ENCODE measurements around the gene CAND1.
"Not testable (repeated sequence)": the region's sequence is repeated elsewhere in the genome, so short reads cannot be mapped to it uniquely, and the experiment has no call there.

CAND1 gene

DNA sequence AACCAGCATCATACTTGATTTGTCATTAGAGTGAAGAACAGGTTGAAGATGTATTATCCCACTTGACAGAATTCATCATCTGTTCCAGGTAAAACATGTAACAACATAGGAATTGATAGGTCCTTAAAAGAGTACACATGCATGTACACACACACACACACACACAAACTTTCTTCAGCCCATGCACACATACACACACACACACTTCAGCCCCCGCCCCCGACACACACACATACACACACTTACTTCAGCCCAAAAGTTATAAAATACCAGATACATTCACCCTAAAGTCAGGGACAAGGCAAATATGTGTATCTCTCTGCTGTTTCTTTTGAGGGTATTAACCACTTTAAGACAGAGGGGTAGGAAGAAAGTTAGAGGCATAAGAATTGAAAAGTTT, 15.4 kb downstream of the CAND1 start:
- DNase-seq = no peak

DNA sequence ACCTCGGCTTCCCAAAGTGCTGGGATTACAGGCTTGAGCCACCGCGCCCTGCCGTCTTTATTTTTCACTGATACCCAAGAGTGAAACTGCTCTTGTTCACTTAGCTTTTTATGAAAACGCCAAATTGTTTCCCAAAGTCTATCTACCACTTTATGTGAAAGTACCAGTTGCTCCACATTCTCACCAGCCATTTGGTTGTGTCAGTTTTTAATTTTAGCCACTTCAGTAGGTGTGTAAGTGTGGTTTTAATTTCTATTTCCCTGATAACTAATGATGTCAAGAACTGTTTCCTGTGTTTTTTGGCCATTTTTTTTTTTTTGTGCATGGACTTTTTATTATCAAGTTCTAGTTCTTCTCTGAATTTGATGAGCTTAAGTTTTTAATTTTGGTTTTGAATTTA, 17.1 kb downstream of the CAND1 start:
- no peak for DNase-seq

DNA sequence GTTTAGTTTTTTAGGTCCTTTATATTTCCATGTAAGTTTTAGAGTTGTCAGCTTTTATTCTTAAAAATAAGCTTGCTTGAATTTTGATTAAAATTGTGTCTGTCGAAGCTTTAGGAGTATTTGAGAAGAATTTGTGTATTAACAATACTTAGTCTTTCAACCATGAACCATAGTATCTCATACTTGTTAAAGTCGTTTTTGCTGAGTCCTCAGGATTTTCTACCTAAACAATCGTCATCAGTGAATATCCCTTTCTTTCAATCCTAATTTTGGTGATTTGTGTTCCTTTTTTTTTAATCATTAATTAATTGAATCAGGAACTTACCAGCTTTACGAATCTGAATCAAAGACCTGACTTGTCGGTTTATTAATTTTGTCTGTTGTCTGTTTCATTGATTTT, 18.2 kb downstream of the CAND1 start:
- no peak for DNase-seq

DNA sequence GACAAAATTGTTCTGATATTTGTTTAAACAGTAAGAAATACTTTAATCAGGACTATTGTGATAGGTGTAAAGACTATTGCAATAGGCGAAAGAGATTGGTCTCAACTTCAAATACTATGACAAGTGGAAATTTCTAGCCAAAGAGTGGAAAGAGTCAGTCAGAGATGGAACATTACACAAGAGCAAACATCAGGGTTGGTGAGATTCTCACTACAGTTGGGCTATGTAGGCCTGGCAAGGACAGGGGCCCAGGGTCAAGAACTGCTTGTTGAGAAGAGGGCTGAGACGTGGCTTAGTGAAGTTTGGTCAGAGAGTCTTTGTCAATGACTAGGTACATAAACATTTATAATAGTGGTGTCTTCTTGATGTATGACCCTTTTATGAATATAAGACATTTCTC, 19.4 kb downstream of the CAND1 start:
- no peak for DNase-seq

DNA sequence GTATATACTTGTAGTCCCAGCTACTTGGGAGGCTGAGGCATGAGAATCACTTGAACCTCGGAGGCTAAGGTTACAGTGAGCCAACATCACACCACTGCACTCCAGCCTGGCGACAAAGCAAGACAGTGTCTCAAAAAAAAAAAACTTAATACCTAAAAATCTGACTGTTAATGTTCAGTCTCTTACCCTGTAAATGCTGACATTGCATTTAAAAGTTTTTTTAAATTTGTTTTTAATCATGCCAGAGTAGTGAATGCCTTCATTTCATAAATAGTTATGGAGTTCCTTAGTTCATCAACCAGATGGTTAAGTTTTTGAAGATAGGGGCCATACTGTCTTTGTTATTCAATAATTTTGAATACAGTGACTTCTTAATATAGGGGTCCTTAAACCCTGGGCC, 21.2 kb downstream of the CAND1 start:
- DNase-seq = no peak

DNA sequence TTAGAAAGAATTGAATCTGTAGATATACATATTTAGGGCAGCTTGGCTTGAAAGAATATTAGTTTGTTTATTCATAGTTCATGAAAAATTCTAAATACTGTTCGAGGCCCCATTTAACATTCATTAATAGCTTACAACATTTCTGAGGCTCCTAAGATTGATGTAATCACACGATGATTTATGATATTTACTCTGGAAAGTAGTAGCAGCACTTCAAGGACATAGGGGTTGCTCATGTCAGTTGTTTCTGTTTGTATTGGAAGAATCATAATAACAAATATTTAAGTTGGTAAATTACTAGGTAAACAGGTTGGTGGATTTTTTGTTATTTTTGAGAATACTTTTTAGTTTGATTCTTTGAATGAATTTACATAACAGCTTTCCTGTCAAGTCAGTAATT, 30.4 kb downstream of the CAND1 start:
- DNase-seq = no peak

DNA sequence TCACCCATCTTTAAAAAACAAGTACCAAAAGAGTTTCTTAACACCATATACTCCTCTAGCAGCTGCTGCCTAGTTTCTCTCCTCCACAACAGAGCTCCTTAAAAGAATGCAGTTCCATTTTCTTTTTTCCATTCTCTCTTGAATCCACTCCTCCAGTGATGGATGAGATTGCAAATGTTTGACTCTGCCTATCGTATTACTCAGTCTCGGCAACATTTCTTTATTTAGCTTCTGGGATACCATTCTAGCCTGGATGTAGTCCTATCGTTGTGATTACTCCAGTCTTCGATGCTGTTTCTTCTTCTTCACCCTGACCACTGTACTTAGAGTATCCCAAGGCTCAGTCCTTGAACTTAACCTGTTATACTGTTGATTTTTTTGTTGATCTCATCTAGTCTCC, 30.8 kb downstream of the CAND1 start:
- DNase-seq = no peak

DNA sequence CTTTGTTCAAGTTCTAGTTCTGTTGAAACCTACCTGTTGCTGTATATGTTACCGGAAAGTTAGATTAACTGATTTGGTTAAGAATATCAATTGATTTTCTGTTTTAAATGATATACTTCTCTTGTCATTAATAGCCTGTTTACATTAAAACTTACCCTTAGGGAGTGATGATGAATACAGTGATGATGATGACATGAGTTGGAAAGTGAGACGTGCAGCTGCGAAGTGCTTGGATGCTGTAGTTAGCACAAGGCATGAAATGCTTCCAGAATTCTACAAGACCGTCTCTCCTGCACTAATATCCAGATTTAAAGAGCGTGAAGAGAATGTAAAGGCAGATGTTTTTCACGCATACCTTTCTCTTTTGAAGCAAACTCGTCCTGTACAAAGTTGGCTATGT, 33.0 kb downstream of the CAND1 start:
- DNase-seq = no peak

DNA sequence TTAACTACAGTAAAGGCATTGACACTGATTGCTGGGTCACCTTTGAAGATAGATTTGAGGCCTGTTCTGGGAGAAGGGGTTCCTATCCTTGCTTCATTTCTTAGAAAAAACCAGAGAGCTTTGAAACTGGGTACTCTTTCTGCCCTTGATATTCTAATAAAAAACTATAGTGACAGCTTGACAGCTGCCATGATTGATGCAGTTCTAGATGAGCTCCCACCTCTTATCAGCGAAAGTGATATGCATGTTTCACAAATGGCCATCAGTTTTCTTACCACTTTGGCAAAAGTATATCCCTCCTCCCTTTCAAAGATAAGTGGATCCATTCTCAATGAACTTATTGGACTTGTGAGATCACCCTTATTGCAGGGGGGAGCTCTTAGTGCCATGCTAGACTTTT, 36.4 kb downstream of the CAND1 start:
- DNase-seq = no peak

DNA sequence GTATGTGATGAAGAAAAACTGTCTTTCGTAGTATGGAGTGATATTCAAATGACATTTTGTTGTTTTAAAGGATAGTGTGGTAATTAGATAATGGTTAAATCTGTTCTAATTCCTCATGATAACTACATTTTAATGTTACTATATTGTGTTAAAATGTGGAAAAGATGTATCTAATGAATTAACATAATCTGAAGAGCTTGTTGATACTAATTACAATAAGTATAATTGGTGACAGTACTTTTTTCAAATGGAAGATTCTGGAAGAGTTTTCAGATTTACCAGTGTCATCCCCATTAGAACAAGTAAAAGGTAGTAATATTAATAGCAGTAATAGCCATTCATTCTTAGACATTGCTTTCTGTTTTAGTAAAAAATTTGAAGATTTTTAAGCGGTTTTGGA, 37.6 kb downstream of the CAND1 start:
- DNase-seq = no peak

DNA sequence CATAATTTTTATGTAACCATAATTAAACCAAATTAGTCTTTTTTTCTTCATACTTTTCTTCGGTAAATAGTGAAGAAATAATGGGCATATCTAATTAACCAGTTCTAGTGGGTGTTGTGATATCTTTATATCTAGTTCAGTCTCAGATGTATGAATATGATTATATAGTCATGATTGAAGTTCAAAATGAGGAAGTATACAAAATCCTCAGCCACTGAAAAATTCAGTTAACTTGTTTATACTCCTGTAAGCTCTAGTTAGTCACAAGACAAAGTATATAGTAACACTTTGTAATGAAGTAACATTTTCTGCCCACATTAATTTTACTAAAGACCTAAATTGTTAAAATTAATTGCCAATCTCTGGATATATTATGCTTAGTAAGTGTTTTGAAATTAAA, 46.5 kb downstream of the CAND1 start:
- DNase-seq = no peak

DNA sequence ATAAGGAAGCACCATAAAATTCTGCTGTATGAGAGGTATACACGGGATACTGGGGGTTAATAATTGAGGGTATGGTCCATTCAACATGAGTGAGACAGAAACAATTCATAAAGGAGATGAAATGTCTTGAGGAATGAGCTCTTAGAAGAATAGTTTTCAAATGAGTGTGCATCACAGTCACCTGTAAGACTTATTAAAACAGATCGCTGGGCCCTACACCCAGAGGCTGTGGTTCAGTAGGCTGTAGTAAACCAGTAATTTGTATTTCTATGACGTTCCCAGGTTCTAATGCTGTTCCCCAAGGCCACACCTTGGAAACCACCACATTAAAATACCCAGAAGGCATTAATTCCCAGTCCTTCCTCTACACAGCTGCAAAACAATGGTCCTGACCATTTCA, 49.6 kb downstream of the CAND1 start:
- DNase-seq = no peak

DNA sequence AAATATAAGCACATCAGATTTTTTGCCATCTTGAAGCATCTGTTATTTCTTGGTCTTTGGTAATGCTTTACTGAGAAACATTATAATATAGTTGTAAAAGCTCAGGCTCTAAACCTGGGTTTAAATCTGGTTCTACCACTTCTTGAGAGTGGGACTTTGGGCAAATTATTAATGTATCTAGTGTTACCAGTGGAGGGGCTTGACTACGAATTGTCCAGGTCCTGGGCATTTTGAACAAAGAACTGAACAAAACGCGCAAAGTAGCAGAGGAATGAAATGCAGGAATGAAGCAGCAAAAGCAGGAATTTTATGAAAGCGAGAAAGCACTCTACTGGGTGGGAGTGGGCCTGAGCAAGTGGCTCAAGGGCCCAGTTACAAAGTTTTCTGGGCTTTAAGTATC, 50.8 kb downstream of the CAND1 start:
- no peak for DNase-seq

DNA sequence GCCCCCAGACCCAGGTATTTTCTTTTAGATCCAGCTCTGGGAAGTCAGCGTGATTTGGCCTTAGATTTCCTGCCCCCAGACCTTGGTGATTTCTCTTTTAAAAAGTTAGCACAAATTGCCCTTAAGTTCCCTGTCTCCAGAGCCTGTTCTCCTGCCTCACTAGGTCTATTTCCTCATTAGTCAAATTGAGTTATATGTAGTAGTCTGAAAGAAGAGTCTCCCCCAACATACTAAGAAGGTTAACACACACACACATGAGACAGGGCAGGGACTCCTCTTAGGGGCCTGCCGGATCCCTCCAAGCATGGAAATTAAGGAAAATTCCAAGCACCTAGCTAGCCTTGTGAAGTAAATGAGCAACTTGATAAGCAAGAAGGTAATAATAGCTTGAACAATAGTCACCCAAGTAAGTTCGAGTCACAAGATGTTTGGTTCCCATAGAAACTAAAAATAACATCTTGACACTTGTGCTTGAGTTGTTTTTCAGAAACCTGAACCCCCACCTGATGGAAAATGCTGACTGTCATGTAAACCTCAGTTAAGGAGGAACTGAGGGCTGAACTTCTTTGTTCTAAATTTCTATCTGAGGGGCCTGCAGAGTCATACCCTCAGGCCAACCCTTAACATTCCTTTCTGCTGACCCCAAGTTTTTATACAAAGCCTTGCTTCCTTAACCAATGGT, 51.6 kb downstream of the CAND1 start:
- DNase-seq = no peak

DNA sequence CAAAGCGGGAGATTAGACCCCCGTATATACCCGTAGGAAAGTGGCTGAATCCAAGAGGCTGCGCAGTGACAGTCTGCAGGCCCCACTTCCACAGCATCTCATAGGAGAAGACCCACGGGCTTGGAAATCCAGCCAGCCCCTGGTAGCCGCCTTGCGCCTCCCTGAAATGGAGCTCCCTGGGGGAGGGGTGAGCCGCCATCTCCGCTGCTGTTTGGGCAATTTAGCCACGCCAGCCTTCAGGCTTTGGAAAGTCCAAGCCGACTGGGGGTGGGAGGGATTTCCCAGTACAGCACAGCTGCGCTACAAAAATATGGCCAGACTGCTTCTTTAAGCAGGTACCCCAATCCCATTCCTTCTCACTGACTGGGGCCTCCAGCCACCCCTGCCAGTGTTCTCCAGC, 53.4 kb downstream of the CAND1 start:
- no peak for DNase-seq

DNA sequence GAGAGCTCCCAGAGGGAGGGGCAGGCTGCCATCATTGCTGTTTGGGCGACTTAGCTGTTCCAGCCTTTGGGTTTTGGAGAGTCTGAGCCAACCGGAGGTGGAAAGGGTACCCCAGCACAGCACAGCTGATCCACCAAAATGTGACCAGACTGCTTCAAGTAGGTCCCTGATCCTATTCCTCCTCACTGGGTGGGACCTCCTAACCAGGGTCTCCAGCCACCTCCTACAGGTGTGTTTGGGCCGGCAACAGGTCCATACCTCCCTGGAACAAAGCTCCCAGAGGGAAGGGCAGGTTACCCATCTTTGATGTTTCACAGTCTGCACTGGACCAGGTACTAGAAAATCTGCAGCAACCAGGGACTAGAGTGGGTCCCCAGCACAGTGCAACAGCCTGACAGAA, 53.8 kb downstream of the CAND1 start:
- no peak for DNase-seq

DNA sequence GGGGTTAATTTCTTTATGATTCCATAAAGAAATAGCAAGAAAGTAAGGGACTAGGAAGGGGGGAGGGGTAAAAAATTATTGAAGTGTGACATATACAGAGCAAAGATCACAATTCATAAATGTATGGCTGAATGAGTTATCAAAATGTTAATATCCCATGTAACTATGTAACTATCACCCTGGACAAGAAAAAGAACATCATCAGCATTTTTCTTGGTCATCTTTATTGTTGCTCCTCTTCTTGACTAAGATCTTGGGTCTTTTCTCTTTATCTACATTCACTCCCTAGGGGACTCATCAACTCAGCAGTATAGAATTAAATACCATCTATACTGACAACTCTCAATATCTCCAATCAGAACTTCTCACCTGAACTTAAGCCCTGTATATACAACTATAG, 57.5 kb downstream of the CAND1 start:
- no peak for DNase-seq

DNA sequence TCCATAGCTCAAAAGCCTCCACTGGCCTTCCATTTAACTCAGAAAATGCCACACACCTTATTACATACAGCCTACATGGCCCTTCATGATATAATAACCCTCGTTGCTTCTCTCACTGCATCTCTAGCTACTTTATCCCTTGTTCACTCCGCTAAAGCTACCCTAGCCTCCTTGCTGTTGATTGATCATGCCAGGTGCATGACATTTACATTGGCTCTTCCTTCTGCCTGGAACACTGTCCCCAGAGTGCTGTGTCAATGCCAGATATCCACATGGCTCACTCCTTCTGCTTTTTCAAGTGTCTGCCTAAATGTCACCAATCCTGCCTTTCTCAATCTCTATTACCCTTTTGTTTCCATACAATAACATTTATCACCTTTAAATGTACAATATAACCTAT, 58.3 kb downstream of the CAND1 start:
- DNase-seq = no peak

DNA sequence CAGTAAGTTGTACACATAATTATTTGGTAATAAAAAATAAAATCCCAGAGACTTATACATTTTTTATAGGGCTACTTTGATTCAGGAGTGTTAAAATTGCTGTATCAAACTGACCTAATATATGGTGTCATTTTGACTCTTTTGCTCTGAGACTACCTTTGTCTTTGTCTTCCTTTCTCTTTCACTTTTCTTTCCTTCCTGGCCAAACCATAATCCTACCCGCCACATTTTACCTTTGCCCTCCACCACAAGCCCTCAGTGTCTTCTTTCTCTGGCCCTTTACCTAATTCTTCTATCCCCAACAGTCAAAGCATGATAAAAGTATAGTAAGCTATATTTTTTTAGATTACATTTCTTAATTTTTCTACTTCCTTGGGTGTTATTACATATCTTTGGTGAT, 62.0 kb downstream of the CAND1 start:
- DNase-seq = no peak

DNA sequence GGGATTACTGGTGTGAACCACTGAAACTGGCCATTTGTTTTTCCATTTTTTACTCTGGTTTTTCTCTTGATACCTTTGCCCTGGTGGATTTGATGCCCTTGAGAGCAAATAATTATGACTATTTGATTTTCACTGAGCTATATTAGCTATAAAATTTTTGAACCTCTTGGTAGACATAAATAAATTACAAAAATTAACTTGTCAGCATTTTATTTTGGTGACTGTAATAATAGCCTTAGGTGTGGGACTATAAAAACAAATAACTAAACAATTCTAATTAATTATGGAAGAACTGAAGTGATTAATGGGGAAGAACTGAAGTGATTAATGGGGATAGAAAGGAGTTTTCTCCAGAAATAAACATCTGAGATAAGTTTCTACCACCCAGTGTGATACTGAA, 62.7 kb downstream of the CAND1 start:
- no peak for DNase-seq

DNA sequence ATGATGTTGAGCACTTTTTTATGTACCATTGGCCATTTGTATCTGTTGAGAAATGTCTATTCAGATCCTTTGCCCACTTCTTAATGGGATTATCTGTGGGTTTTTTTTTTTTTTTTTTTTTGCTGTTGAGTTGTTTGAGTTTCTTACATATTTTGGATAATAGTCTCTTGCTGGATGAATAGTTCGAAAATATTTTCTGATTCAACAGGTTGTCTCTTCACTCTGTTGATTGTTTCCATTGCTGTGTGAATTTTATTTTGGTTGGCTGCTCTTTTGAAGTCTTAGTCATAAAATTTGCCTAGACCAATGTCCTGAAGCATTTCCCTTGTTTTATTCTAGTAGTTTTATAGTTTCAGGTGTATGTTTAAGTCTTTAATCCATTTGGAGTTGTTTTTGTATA, 64.5 kb downstream of the CAND1 start:
- DNase-seq = no peak

DNA sequence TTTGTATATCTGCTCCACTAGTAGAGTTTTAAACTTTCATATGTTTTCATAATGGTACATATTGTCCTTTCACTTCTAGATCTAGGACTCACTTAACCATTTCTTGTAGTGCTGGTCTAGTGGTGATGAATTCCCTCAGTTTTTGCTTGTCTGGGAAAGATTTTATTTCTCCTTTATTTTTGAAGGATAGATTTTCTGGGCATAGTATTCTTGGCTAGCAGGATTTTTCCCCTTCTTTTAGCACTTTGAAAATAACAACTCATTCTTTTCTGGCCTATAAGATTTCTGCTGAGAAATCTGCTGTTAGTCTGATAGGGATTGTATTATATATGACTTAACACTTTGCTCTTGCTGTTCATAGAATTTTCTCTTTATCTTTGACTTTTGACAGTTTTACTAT, 69.3 kb downstream of the CAND1 start:
- no peak for DNase-seq

DNA sequence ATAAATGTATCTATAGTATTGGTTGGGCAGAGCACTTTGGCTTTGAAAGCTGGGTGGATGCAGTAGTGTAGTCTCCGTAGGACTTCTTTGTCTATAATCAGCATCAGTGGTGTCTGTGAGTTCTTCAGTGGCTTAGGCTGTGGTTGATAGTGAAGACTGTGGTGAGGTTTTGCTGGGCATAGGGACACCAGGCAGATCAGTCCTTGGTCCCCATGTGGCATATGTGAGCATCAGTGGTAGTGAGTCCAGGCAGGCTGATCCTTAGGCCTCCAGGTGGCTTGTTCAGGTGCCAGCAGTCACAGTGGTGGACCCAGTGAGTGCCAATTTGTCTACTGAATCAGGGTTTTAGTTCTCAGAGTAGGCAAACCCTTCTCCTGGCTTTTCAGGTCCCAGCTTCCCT, 70.4 kb downstream of the CAND1 start:
- DNase-seq = no peak

DNA sequence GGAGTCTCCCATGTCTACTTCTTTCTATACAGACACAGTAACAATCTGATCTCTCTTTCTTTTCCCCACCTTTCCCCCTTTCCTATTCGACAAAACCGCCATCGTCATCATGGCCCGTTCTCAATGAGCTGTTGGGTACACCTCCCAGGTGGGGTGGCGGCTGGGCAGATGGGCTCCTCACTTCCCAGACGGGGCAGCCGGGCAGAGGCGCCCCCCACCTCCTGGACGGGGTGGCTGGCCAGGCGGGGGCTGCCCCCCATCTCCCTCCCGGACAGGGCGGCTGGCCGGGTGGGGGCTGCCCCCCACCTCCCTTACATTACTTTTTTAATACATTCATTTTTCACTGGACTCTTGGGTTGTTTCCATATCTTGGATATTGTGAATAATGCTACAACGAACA, 71.9 kb downstream of the CAND1 start:
- DNase-seq = not testable (repeated sequence)

DNA sequence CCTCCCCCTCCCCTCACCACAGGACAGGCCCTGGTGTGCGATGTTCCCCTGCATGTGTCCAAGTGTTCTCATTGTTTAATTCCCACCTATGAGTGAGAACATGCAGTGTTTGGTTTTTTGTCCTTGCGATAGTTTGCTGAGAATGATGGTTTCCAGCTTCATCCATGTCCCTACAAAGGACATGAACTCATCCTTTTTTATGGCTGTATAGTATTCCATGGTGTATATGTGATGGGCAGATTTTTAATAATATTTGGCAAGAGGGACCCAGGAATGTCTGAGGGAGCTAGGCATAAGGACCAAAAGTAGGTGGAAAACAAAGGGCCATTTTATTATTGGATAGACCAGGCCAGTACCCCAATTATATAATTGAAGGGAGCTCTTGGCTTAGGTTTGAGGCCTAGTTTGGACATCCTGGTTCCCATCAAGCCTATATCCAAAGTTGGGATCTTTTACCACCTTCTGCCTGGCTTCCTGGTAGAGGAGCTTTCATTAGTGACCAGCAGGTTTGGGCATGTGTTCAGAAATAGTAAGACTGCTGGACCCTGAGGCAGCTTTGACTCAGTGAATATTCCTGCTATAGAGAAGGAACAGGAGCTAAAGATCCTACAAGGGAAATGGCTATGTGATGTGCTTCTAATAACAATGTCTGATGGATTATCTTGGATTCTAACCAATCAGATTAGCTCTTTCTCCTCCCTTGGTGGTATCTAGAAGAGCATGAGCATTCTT, 76.0 kb downstream of the CAND1 start:
- DNase-seq = no peak

Data from femur (tissue), 1 donor.